Activated effector memory CD4-positive, alpha-beta T cell treated with anti-CD3 and anti-CD28 coated beads, Interleukin-2, amount 50 U/mL, for 16 hours (primary cell): ENCODE results near the gene CRACR2B.
A peak's percentile ranks its signal among the peaks of the same experiment; 100 is the strongest.

ENCODE experiments used
- DNase-seq: peaks from one replicate; pipeline ENCODE4 v3.0.0-alpha.2; 2020

Gene CRACR2B

GRCh38 chr11:827146-827896 lies 398 bp upstream of the CRACR2B start:
- DNase-seq = no peak

- no peak for DNase-seq
These were observed 922 bp downstream of the CRACR2B start for GRCh38 chr11:828506-829175.

- DNase-seq = no peak
These were observed 1.6 kb downstream of the CRACR2B start for GRCh38 chr11:829176-829846.

- no peak for DNase-seq
These were observed 2.2 kb downstream of the CRACR2B start for GRCh38 chr11:829847-830294.

GRCh38 chr11:830295-831117 lies 2.8 kb downstream of the CRACR2B start:
- DNase-seq = peak; percentile 86

GRCh38 chr11:831118-831864 lies 3.6 kb downstream of the CRACR2B start:
- DNase-seq = no peak

- no peak for DNase-seq
These were observed 4.3 kb downstream of the CRACR2B start for GRCh38 chr11:831961-832528.

GRCh38 chr11:832529-833113 lies 4.9 kb downstream of the CRACR2B start, which contains the start of gene CD151:
Gene CD151, plus strand, starts transcription at chr11:832952. Its CDS starts 3,118 bp downstream, at chr11:836070.
- DNase-seq = peak; percentile 84

GRCh38 chr11:833114-833791 lies 5.5 kb downstream of the CRACR2B start:
- peak; percentile 75 for DNase-seq

GRCh38 chr11:833849-834311 lies 6.2 kb downstream of the CRACR2B start:
- DNase-seq = no peak

- DNase-seq = no peak
These were observed 6.9 kb downstream of the CRACR2B start for GRCh38 chr11:834371-835316.

- no peak for DNase-seq
These were observed 8.6 kb downstream of the CRACR2B start for GRCh38 chr11:836274-836673.

- no peak for DNase-seq
These were observed 9.0 kb downstream of the CRACR2B start for GRCh38 chr11:836700-837099.

- no peak for DNase-seq
These were observed 9.7 kb downstream of the CRACR2B start for GRCh38 chr11:837189-837989.

- no peak for DNase-seq
These were observed 10.2 kb downstream of the CRACR2B start for GRCh38 chr11:837990-838307.

GRCh38 chr11:838441-839279 lies 10.9 kb downstream of the CRACR2B start:
- DNase-seq = no peak

- DNase-seq = no peak
These were observed 11.5 kb downstream of the CRACR2B start for GRCh38 chr11:839280-839623.
